HG03159 (cell line): ENCODE data around the gene ALG1L2.
"Not testable (repeated sequence)": the region's sequence is repeated elsewhere in the genome, so short reads cannot be mapped to it uniquely, and the experiment has no call there.

ENCODE experiments used
- ATAC-seq: cut with Tn5 transposase; IDR thresholded peaks from one replicate; pipeline ENCODE4 v1.9.1; 2021; ENCODE audit warnings: mild to moderate bottlenecking, moderate library complexity; ENCODE audit not compliant: unreplicated experiment

The ALG1L2 gene, protein sequence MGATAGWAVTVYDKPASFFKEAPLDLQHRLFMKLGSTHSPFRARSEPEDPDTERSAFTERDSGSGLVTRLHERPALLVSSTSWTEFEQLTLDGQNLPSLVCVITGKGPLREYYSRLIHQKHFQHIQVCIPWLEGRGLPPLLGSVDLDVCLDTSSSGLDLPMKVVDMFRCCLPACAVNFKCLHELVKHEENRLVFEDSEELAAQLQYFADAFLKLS

DNA sequence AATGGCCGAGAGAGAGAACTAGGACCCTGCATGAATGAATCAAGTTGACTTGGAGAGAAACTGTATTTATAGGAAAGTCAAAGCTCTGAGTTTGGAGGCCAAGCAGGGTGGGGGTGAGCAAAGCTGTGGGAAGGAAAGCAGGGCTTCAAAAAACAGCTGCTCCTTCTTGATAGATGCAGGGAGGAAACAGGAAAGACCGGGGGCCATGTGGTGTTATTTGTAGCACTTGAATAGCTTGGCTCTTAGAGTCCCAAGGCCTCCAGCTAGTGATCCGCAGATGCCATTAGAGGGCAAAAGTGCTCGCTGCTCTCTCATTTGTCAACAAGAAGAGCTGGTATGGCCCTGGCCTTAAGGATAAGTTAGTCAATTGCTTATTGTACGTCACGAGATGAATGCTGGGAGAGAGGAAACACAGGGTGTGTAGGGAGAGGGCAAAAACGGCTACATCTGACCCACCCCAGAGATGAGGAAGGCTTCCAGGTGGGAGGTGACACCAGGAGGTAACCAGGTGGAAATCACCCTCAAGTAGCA lies at the start of gene ALG1L2:
Gene ALG1L2, plus strand, starts transcription at position 481 of the 531 bp plus-strand sequence. CDS start 186 bp downstream, outside the sequence.
- ATAC-seq: no peak

DNA sequence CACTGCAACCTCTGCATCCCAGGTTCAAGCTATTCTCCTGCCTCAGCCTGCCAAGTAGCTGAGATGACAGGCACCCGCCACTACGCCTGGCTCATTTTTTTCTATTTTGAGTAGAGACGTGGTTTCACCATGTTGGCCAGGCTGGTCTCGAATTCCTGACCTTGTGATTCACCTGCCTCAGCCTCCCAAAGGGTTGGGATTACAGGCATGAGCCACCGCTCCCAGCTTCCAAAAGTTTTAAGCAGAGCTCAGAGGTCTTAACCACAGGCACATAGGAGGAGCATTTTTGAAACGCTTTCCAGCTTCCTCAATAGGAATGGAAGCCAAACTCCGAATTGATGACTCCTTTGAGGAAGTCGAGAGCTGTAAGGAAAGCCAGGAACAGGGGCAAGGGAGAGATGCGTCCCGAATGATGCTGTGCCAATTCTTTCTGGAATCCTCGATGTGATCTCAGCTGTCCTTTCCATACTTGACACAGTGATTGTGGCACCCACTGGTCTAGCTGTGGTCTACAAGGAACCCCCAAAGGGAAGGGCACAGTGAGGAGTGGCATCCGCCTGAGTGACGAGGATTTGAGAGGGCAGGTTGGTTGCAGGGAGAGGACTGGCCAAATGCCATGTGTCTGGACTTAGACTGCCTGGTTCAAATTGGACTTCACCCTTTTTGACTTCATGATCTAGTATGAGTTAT lies 44.4 kb upstream of the ALG1L2 start:
- ATAC-seq: not testable (repeated sequence)

GRCh38 chr3:130042736-130043135 lies 38.9 kb upstream of the ALG1L2 start:
- not testable (repeated sequence) for ATAC-seq

GRCh38 chr3:130043658-130044057 lies 38.0 kb upstream of the ALG1L2 start:
- not testable (repeated sequence) for ATAC-seq

DNA sequence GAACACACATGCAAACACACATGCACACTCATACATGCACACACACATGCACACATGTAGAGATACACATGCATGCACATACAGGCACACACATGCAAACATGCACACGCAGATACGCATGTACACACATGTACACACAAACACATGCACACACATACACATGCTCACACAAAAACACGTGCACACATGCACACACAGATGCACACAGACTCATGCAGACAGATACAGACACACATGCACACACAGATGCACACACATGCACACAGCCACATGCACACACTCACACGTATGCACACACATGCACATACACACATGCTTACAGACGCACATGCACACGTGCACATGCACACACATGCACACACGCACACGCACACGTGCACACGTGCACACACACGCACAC lies 37.3 kb upstream of the ALG1L2 start:
- no peak for ATAC-seq

GRCh38 chr3:130048726-130049125 lies 32.9 kb upstream of the ALG1L2 start:
- ATAC-seq: no peak

DNA sequence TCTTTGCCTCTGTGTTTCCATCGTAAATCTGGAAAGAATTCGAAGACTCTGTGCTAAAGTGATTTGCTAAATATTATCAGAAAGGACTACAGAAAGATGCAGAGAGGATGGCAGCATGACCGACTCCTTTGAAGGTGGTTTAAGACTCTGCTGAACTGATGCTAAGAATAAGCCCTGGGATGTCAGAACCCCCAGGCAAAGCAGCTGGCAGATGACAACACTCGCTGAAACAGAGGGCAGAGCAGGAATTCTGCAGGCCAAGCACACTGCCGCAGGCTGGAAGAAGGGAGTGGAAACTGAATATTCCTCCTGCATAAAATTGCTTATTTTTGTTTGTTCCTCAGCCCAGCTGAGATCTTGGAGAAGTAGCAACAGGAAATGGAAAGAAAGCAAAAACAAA lies 29.3 kb upstream of the ALG1L2 start:
- not testable (repeated sequence) for ATAC-seq

- not testable (repeated sequence) for ATAC-seq
Observed at GRCh38 chr3:130052965-130053364, 28.7 kb upstream of the ALG1L2 start.

DNA sequence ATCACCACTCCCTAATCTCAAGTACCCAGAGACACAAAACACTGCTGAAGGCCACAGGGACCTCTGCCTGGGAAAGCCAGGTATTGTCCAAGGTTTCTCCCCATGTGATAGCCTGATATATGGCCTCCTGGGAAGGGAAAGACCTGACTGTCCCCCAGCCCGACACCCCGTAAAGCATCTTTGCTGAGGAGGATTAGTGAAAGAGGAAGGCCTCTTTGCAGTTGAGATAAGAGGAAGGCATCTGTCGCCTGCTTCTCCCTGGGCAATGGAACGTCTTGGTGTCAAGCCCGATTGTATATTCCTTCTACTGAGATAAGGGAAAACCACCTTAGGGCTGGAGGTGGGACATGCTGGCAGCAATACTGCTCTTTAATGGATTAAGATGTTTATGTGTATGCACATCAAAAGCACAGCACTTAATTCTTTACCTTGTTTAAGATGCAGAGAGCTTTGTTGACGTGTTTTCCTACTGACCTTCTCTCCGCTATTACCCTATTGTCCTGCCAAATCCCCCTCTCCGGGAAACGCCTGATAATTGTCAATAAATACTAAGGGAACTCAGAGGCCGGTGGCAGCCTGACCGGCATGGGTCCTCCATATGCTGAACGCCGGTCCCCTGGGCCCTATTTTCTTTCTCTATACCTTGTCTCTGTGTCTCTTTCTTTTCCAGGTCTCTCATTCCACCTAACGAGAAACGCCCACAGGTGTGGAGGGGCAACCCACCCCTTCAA lies 23.9 kb upstream of the ALG1L2 start:
- not testable (repeated sequence) for ATAC-seq

DNA sequence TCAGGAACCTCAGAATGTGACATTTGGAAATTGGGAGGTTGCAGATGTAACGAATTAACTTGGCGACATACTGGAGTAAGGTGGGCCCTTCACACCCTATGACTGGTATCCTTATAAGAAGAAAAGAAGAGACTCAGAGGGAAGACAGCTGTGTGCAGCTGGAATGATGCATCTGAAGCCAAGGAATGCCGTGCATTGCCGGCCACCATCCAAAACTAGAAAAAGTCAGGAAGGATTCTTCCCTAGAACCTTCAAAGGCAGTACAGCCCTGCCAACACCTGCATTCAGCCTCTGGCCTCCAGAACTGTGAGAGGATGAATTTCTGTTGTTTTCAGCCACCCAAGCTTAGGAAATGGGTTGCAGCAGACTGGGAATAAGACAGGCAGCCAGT lies 23.4 kb upstream of the ALG1L2 start:
- ATAC-seq: not testable (repeated sequence)

- not testable (repeated sequence) for ATAC-seq
Observed at GRCh38 chr3:130058716-130059115, 22.9 kb upstream of the ALG1L2 start.

DNA sequence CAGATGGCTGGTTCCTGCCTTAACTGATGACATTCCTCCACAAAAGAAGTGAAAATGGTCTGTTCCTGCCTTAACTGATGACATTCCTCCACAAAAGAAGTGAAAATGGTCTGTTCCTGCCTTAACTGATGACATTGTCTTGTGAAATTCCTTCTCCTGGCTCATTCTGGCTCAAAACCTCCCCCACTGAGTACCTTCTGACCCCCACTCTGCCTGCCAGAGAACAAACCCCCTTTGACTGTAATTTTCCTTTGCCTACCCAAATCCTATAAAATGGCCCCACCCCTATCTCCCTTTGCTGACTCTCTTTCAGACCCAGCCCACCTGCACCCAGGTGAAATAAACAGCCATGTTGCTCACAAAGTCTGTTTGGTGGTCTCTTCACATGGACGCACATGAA lies 22.5 kb upstream of the ALG1L2 start:
- ATAC-seq: not testable (repeated sequence)

- ATAC-seq: no peak
Observed at GRCh38 chr3:130073582-130073981, 8.0 kb upstream of the ALG1L2 start.

- no peak for ATAC-seq
Observed at GRCh38 chr3:130077636-130078035, 4.0 kb upstream of the ALG1L2 start.

DNA sequence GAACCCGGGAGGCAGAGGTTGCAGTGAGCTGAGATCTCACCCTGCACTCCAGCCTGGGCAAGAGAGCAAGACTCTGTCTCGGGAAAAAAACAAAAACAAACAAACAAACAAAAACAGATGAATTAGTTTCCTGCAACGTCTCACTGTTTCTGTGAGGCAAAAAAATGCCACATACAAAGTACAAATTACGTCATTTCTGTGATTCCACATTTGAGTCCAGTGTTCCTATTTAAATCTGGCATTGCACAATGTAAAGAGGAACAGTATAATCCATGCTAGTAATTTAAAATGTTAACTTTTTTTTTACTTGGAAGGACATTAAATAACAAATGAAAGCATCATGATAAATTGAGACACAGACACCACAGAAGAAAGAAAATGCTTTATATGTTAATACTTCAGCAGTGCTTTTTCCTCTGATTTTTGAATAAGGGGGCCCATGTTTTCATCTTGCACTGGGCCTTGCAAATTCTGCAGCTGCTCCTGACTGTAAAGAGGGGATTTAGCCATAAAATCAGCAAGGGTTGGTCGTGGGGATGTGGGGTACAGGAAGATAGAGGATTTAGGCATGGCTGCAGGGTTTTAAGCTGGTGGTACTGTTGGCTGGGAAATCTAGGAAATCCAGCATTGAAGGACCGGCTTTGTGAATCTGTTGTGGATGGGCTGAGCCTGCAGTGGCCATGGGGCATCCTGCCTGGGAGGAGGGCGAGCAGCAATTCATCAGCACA lies 1.9 kb downstream of the ALG1L2 start:
- ATAC-seq: not testable (repeated sequence)

- ATAC-seq: no peak
Observed at GRCh38 chr3:130084436-130084980, 2.9 kb downstream of the ALG1L2 start.

DNA sequence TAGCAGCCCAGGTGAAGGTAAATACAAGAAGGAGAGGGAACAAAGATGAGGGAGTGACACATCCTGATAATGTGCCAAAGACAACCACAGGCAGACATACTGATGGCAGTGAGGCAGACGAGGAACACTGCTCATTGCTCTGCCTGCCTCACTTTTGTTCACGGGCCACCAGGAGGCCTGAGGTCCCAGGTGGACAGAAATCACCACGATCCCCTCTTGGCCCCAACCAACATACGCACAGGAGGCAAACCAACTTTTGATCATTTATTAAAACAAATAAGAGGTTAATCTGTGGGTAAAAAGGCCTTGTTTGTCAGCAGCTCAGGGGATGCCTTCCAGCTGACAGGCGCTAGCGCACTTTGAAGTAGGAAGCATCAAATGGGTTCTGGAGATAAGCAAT lies 4.2 kb downstream of the ALG1L2 start:
- no peak for ATAC-seq

GRCh38 chr3:130086628-130087027 lies 5.0 kb downstream of the ALG1L2 start:
- ATAC-seq: not testable (repeated sequence)

- ATAC-seq: no peak
Observed at GRCh38 chr3:130088061-130088460, 6.4 kb downstream of the ALG1L2 start.

DNA sequence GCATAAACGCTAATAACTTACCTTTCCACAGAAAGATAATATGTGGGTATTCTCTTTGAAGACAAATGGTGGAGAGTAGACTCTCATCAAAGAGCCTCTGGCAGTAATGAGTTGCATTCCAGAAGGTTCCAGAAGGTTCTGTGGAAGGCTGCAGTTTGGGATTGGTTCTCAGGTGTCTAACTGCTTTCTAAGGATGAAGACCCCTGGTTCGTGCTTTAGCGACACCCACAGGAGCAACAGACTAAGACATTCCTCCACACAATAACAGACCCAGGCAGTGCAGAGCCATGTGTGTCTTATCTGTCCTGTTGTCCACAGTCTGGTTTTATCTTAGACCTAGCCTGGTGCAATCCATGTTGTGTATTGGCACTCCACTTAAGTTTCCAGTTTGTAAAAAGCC lies 9.1 kb downstream of the ALG1L2 start:
- ATAC-seq: not testable (repeated sequence)

GRCh38 chr3:130091958-130092357 lies 10.3 kb downstream of the ALG1L2 start:
- ATAC-seq: no peak
